HG03460 (cell line): ENCODE results near the gene SEMA5B.

ENCODE experiments used
- ATAC-seq: cut with Tn5 transposase; IDR thresholded peaks from one replicate; pipeline ENCODE4 v1.9.1; 2021; ENCODE audit not compliant: unreplicated experiment

The SEMA5B gene

GRCh38 chr3:122974764-122975162, 52.8 kb downstream of the SEMA5B start:
- no peak for ATAC-seq

- ATAC-seq, result no peak
These were observed 53.5 kb downstream of the SEMA5B start for GRCh38 chr3:122973893-122974615.

- ATAC-seq, result no peak
These were observed 55.4 kb downstream of the SEMA5B start for GRCh38 chr3:122972141-122972540.

GRCh38 chr3:122969585-122970469, 57.7 kb downstream of the SEMA5B start:
- no peak for ATAC-seq

- ATAC-seq, result no peak
These were observed 59.8 kb downstream of the SEMA5B start for GRCh38 chr3:122967765-122968164.

GRCh38 chr3:122967356-122967755, 60.2 kb downstream of the SEMA5B start:
- ATAC-seq, result no peak

GRCh38 chr3:122966045-122966444, 61.5 kb downstream of the SEMA5B start:
- no peak for ATAC-seq

- no peak for ATAC-seq
These were observed 62.8 kb downstream of the SEMA5B start for GRCh38 chr3:122964811-122965210.

- ATAC-seq, result no peak
These were observed 65.4 kb downstream of the SEMA5B start for GRCh38 chr3:122962149-122962548.

- no peak for ATAC-seq
These were observed 66.4 kb downstream of the SEMA5B start for GRCh38 chr3:122961146-122961545.

GRCh38 chr3:122960652-122961051, 66.9 kb downstream of the SEMA5B start:
- ATAC-seq, result no peak

- no peak for ATAC-seq
These were observed 68.2 kb downstream of the SEMA5B start for GRCh38 chr3:122959339-122959738.

- no peak for ATAC-seq
These were observed 69.6 kb downstream of the SEMA5B start for GRCh38 chr3:122957707-122958689.

- no peak for ATAC-seq
These were observed 70.7 kb downstream of the SEMA5B start for GRCh38 chr3:122956693-122957455.

- ATAC-seq, result no peak
These were observed 71.5 kb downstream of the SEMA5B start for GRCh38 chr3:122955916-122956692.

GRCh38 chr3:122952520-122952919, 75.0 kb downstream of the SEMA5B start:
- no peak for ATAC-seq

- ATAC-seq, result no peak
These were observed 79.2 kb downstream of the SEMA5B start for GRCh38 chr3:122948408-122948807.

- no peak for ATAC-seq
These were observed 79.8 kb downstream of the SEMA5B start for GRCh38 chr3:122947738-122948137.

GRCh38 chr3:122947196-122947595, 80.4 kb downstream of the SEMA5B start:
- ATAC-seq, result no peak
